Kidney glomerular epithelial cell (primary cell): ENCODE results near the gene LIMS2.

Source experiments
- DNase-seq: peaks from one replicate; lab custom pipeline; 2025; lab: John Stamatoyannopoulos, UW

The LIMS2 gene

DNA sequence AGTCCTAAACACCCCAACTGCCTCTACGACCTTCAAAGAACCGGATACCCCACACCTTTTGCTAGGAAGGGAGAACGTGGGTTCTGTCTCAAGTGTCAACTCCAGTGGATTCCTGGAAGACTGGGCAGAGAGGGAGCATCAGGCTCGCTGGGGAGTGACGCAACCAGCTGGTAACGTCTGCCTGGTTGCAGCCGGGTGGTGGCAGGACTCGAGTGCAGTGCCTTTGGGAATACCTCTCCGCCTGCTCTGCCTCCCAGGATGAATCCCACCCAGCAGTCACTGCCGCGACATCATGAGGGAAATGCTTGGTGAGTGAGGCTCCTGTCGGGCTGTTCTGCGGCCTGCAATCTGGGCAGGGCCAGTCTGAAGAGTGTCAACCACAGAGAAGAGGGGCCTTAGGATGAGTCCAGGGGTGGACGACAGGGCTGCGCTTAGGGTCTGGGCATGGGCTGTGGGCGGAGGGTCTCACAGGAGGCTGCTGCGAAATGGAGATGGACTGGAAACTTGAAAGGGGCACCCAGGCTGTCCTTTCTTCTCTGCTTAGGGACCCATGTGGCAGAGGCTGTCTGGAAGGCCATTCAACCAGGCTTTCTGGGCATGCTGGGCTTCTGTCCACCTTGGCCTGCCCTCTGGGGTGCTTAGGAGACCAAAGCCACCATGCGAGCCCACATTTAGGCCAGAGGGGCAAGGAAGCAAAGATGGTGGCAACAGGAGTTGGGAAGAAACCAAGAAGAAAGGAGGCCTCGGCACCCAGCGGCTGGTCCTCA lies 16.5 kb downstream of the LIMS2 start:
- no peak for DNase-seq

GRCh38 chr2:127658146-127658545 lies 17.2 kb downstream of the LIMS2 start:
- no peak for DNase-seq

DNA sequence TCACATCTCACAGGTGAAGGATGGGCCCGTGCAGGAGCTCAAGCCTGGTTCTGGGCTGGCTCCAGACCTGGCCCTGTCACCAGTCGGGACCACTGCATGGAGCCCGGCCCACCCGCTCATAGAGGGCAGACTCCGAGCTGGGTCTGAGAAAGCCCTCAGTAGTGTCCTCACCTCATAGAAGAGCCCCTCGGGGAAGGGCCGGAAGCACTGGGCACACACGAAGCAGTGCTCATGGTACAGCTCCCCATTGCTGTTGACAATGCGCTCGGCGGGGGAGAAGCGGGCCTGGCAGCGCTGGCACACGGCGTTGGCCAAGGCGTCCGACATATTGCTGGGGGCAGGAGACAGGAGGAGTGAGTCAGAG lies 18.1 kb downstream of the LIMS2 start:
- DNase-seq: no peak

DNA sequence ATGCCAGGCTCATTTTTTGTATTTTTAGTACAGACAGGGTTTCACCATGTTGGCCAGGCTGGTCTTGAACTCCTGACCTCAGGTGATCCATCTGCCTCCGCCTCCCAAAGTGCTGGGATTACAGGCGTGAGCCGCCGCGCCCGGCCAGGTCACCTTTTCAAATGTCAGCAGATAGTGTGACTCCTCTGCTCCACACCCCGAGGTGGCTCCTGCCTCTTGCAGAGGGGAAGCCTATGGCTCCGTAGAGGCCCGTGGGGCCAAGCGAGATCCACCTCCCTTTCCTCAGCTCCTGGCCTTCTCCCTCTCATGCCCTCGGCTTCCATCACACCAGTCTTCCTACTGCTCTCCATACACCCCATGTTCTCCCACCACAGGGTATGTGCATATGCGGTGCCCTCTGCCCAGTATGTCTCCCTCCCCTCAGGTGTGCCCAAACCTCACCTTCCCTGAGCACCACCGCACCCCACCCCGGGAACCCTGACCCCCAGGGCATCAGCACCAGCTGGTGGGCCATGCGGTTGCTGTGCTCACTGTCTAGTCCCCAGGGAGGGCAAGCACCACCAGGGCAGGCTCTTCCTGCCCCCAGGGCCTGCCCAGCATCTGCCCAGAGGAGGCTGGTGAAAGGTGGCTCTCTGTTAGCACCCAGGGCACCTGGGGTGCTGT lies 18.6 kb downstream of the LIMS2 start:
- DNase-seq: no peak

DNA sequence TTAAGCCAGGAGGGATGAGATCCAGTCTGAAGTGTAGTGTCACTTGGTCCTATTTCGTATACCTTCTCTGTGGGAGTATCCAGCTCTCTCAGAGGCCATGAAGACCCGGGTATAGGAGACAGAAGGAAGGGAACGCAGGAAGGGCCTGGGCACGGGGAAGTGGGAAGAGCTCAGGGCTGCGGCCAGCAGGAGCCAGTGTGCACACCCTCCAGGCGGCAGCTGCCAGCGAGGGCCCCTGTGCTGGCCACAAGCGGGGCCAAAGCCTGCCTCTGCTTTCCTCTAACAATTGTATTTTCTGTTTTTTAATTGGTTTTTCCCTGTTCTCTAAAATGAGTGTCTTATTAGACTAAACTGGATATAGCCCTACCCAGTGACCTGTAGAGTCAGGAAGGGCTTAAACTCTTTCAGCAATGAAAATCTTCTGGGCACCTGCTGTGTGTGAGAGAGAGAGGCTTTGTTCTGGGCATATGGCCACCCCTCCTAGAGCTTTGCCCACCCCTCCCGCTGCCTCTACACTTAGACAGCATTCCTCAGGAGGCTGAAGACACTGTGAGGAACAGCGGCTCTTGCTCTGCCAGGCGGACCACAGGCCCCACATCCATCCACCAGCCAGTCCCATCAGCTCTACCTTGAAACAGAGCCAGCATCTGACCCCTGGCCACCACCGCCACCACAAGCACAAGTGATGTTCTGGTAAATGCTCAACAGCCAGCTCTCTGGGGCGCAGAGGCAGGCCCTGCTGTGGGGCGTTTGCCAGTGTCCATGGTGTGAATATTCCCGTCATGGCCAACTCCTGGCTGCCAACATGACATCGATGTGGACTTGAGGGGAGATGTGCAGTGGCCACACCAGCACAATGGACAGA lies 19.9 kb downstream of the LIMS2 start:
- DNase-seq: no peak

GRCh38 chr2:127654838-127655175 lies 20.5 kb downstream of the LIMS2 start:
- DNase-seq: no peak

GRCh38 chr2:127654084-127654837 lies 21.1 kb downstream of the LIMS2 start:
- no peak for DNase-seq

- DNase-seq: no peak
These were observed 21.8 kb downstream of the LIMS2 start for GRCh38 chr2:127653421-127654083.

DNA sequence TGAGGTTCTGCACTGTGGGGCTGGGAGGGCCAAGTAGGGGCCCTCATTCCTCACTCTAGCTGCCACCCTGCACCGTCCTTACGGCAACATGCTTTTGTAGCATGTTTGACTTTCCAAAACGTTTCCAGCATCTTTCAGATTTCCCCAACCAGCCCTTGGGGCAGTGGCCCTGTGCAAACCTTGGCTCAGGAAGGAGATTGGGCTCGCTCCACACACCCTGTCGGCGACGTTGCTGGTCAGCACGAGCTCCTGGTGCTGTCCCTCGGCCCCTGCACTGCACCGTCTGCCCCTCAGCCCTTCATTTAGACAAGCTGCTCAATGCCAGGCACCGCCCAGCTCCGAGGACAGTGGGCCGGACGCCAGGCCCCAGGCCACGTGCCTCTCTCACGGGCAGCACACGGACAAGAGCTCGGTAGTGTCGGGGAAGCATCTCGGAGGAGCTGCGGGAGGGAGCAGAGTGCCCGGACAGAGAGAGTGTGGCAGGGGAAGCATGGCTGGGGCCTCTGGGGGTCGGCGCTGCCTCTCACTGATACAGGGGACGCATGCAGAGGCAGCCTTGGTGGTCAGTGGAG lies 22.5 kb downstream of the LIMS2 start:
- DNase-seq: no peak

DNA sequence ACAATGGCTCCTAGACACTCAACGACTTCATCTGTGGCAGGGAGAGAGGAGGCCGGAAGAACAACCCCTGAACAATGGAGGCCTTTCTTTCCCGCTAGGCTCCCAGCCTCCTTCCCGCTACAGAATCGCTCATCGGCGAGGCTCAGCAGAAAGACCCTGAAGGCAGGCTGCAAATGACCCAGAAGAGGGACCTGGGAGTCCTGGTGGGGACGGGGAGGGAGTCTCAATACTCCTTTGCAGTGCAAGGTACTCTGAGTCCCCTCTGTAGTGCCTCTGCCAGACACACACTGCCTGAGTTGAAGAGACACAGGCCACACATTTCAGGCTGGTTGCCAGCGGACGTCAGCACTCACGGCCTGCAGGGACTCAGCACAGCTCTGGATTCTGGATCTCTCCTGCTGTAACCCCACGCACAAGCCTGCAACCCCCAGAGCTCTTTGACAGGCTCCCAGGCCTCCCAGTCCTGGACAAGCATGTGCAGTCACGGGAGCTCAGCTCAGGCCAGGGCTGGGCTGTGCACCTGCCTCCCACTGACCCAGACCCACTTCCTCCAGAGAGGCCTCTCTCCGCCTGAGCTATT lies 23.3 kb downstream of the LIMS2 start:
- DNase-seq: no peak

- no peak for DNase-seq
These were observed 23.9 kb downstream of the LIMS2 start for GRCh38 chr2:127651381-127651809.

- DNase-seq: no peak
These were observed 24.4 kb downstream of the LIMS2 start for GRCh38 chr2:127650785-127651380.

DNA sequence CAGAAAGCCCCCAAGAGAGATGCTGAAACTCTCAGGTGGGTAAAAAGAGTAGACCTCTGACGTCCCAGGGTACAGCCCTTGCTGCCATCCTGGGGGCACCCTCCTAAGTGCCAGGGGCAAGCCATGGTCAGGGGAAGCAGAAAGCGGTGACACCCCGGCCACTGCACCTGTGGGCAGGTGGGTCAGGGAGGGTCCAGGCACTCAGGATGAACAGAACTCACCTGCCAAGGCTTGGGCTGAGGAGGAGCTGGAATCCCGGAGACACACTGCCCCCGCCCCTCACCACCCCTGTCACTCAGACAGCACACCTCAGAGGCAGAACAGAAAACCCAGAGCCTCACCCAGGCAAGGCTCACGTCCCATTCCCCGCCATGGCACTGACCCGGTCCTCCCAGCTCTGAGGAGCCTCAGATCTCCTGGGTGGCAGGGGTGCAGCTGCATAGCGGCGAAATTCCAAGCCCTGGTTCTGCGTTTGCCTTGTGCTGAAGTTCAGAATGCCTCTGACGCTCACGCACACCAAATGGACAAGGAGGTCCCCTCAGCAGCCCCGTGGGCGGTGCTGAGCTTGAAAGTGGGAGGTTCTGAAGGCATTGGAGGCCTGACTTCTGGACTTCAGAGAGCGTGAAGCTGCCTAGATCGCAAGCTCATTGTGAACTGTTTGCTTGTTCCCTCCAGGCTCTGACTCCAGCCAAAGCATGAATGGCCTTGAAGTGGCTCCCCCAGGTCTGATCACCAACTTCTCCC lies 25.1 kb downstream of the LIMS2 start:
- DNase-seq: no peak

DNA sequence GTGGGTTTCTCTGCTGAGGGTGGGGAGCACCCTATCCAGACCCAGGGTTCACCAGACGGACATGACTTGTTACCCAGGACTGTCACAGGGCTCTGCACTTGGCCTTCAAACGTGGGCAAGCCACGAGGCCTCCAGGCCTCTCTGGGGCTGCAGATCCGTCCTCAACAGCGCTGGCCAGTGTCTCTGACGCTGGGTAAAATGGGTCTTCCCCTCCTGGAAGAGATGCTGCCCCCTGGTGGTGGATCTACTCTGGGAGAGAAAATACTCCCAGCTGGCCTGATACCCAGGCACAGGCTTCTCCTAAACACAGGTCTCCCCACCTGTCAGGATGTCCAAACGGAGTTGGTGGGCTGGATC lies 25.7 kb downstream of the LIMS2 start:
- peak; percentile 54 for DNase-seq

DNA sequence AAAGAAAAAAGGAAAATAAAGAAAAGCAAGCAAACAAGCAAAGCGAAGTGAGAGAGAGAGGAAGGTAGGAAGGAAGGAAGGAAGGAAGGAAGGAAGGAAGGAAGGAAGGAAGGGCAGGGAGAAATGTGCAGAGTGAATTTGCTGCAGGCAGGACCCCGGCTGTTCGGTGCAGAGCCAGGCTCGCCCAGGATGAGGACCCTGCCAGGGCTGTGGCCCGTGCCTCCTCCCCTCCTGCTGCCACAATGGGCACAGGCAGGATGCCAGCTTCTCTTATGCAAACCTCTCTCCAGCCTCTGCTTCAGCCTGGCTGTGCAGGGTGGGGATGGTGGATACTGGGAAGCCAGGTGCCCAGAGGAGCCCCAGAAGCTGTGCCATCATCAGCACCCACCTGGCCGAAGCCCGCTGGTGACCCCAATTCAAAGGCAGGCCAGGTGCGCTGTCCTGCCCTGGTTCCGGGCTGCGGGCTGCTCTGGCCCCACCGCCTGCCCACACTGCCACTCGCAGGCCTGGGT lies 26.2 kb downstream of the LIMS2 start:
- no peak for DNase-seq

DNA sequence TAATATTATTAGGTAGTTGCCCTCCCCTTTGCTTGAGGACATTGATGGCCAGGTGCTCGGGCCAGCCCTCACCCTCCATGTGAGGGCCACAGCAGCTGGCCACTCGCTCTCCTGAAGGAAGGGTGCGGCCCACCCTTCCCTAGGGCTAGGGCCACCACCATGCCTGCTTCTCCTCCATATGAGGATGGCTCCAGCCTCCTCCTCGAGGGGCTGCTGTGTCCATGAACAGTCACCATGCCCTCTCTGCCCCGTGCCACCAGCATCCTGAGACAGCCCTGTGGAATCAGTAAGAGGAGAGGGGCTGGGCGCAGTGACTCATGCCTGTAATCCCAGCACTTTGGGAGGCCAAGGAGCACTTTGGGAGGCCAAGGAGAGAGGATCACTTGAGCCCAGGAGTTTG lies 27.0 kb downstream of the LIMS2 start:
- no peak for DNase-seq

DNA sequence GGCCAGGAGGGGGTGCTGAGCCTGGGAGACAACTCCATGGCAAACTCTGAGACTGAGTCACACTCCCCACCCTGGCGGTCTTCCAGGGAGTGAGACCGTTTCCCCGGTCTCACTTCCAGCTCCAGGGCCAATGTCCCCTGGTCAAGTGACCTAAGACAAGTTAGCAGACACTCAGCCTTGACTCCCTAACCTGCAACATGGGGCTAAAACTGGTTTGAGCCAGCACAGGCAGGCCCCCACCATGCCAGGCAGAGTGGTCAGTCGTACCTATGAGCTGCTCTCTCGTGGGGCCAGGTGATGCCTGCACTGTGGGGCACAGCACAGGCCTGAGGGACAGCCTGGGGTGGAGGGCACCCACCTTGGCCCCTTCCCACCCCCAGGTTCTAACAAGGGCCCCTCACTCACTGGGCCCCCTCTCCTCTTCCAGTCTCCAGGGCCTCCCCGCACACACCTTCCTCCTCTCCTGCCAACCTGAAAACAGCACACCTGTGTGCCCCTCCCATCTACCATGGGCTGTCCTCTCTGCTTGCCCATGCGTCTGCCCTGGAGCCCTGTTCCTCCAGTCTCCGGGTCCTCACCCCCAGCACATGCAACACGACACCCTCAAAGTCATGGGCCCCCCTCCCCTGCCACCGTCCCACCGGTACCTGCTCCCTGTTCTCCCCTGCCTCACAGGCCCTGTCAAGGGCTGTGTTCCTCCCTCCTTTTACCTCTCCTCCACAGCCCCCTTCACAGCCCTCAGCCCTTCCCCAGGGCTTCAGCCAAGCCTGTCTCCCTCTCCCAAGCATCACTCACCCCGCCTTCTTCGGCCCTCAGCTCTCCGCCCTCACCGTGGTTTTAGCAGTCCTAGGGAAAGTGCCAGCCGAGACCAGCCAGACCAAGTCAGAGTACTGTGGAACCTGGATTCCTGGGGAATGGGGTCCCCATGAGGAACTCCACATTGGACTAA lies 27.8 kb downstream of the LIMS2 start:
- no peak for DNase-seq

DNA sequence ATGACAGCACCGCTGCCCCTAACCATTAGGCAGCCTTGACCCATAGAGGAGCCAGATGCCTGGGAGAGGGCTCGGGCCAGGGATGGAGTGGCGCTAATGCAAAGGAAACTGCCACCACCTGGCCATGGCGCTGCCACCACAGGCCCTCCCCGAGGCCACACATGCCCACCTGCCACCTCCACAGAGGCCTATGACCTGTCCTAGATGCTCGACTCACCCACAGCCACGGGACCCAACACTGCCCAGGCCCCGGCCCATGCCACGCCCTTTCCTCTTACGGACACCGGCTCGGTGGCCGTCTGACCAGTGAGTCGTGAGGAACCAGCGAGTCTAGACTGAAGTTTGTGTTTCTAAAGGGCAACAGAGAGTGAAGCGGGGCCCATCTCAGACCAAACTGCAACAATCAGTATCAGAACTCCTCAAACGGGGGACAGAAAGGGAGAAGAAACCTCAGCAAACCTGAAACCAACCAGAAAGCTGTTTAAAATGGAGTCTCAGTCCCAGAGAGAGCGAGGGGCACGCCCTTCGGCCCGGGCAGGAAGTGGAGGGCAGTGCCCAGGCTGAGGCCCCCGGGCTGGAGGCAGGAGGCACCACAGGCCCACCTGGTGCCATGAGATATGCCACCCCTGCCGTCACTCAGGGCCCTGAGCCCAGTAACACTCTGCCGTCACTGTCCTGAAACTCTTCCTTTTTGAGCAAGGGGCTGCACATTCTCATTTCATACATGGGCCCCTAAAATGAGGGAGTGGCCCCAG lies 28.7 kb downstream of the LIMS2 start:
- no peak for DNase-seq
